ENCODE data around the gene ZNF526.

DNA sequence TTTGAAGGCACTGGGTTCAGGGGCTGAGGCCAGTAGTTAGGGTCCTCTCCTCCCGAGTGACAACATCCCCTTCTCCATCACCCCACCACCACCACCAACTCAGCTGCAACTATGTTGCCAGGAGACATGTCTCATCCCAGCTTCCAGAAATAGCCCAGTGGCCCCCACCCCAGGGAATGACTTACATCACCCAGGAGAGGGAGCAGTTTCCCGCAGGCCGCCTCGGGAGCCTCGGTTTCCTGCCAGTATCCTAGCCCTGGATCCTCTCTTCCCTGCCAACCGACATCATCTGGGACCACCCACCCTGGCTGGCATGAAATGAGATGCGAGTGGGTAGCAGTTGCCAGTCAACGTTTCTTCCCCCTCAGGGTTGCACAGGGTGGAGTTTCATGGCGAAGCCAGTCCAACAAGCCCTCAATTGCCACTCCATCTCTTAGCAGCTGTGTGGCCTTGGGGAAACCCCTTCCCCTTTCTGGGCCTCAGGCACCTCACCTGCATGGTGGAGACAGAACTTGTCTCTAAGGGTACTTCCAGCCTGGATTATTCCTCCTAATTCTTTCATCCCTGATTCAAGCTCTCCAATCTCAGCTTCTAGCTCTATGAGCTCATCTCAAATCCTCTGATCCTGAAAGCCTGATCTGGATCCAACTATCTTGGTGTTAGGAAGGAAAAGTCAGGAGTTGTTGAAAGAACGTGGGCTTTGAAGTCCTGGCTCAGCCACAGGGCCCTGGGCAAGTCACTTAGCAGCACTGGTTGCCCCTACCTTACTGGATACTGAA lies 26.2 kb downstream of the ZNF526 start:
- TF ChIP-seq TAF1 (IDR thresholded peaks at IDR 0.05; ENCODE audit: borderline replicate concordance, low read depth, low read length) = no peak
- no peak for TF ChIP-seq POLR2AphosphoS5 (IDR thresholded peaks at IDR 0.05; ENCODE audit: low read depth, low read length)
- no peak; the same call in 1 of the 2 replicates for TF ChIP-seq POLR2A (IDR thresholded peaks at IDR 0.05; ENCODE audit: low read depth, low read length)
